ENCODE results near the gene POLR2E. TPM values are rescaled to one million over a fixed set of nuclear protein-coding genes. Genes with fewer than 3 reads are reported as not detected.

The POLR2E gene
- total and polyA plus RNA-seq, 2 experiments from 2014 or later: 371 to 487 TPM

GRCh38 chr19:1123885-1124677, 28.9 kb upstream of the POLR2E start:
- Histone ChIP-seq H3K4me1 (ENCODE audit: low read depth) (no peaks in the 10 kb centered on the region), H3K36me3 (peaks cover 3% of the 10 kb centered on the region), H3K27me3 (no peaks in the 10 kb centered on the region), H3K27ac (no peak overlapping the region), H3K9me3 (ENCODE audit: low read depth) (no peaks in the 10 kb centered on the region), H3K4me3 (no peak overlapping the region)
- TF ChIP-seq CTCF (IDR thresholded peaks at IDR 0.05; ENCODE audit: low read depth, low read length): no peak
- no peak for DNase-seq (ENCODE audit: low read depth in 1 of 2, low spot score in 1 of 2)

GRCh38 chr19:1123381-1123780, 28.2 kb upstream of the POLR2E start:
- Histone ChIP-seq H3K4me1 (ENCODE audit: low read depth) (no peaks in the 10 kb centered on the region), H3K27me3 (no peaks in the 10 kb centered on the region), H3K4me3 (no peak overlapping the region), H3K36me3 (peaks cover 3% of the 10 kb centered on the region), H3K9me3 (ENCODE audit: low read depth) (no peaks in the 10 kb centered on the region), H3K27ac (no peak overlapping the region)
- TF ChIP-seq CTCF (IDR thresholded peaks at IDR 0.05; ENCODE audit: low read depth, low read length): no peak
- no peak for DNase-seq (ENCODE audit: low read depth in 1 of 2, low spot score in 1 of 2)

GRCh38 chr19:1122972-1123363, 27.8 kb upstream of the POLR2E start:
- no peak for TF ChIP-seq CTCF (IDR thresholded peaks at IDR 0.05; ENCODE audit: low read depth, low read length)
- Histone ChIP-seq H3K9me3 (ENCODE audit: low read depth) (no peaks in the 10 kb centered on the region), H3K4me1 (ENCODE audit: low read depth) (no peaks in the 10 kb centered on the region), H3K36me3 (peaks cover 3% of the 10 kb centered on the region), H3K4me3 (no peak overlapping the region), H3K27ac (no peak overlapping the region), H3K27me3 (no peaks in the 10 kb centered on the region)
- DNase-seq (ENCODE audit: low read depth in 1 of 2, low spot score in 1 of 2): peak; percentile 81 to 86

GRCh38 chr19:1122021-1122971, 27.1 kb upstream of the POLR2E start:
- no peaks in the 10 kb centered on the region for H3K27me3 ChIP-seq
- H3K4me1 ChIP-seq (ENCODE audit: low read depth): no peaks in the 10 kb centered on the region
- no peak overlapping the region for H3K4me3 ChIP-seq
- no peak for TF ChIP-seq CTCF (IDR thresholded peaks at IDR 0.05; ENCODE audit: low read depth, low read length)
- no peak overlapping the region for H3K27ac ChIP-seq
- H3K36me3 ChIP-seq: peaks cover 1% of the 10 kb centered on the region
- H3K9me3 ChIP-seq (ENCODE audit: low read depth): no peaks in the 10 kb centered on the region
- DNase-seq (ENCODE audit: low read depth in 1 of 2, low spot score in 1 of 2): no peak

GRCh38 chr19:1121395-1121794, 26.2 kb upstream of the POLR2E start:
- no peak for DNase-seq (ENCODE audit: low read depth in 1 of 2, low spot score in 1 of 2)
- Histone ChIP-seq H3K27me3 (no peaks in the 10 kb centered on the region), H3K4me3 (no peak overlapping the region), H3K9me3 (ENCODE audit: low read depth) (no peaks in the 10 kb centered on the region), H3K4me1 (ENCODE audit: low read depth) (no peaks in the 10 kb centered on the region), H3K36me3 (no peaks in the 10 kb centered on the region), H3K27ac (no peak overlapping the region)
- TF ChIP-seq CTCF (IDR thresholded peaks at IDR 0.05; ENCODE audit: low read depth, low read length): no peak

Data from cardiac muscle cell (in vitro differentiated cells and primary cell).